ENCODE data around the gene SPN.
"Not testable (repeated sequence)": the region's sequence is repeated elsewhere in the genome, so short reads cannot be mapped to it uniquely, and the experiment has no call there.

DNA sequence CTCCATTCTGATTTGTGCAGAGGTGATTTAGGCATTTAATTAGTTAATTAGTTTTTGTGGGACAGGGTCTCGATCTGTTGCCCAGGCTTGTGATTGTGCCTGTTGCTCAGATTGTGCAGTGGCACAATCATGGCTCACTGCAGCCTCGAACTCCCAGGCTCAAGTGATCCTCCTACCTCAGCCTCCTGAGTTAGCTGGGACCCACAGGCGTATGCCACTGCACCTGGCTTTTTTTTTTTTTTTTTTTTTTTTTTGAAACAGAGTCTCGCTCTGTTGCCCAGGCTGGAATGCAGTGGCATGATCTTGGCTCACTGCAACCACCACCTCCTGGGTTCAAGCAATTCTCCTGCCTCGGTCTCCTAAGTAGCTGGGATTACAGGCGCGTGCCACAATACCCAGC is 9.2 kb upstream of the SPN start:
- not testable (repeated sequence) for TF ChIP-seq POLR2A (IDR thresholded peaks at IDR 0.05)
- TF ChIP-seq, protein P1, sequence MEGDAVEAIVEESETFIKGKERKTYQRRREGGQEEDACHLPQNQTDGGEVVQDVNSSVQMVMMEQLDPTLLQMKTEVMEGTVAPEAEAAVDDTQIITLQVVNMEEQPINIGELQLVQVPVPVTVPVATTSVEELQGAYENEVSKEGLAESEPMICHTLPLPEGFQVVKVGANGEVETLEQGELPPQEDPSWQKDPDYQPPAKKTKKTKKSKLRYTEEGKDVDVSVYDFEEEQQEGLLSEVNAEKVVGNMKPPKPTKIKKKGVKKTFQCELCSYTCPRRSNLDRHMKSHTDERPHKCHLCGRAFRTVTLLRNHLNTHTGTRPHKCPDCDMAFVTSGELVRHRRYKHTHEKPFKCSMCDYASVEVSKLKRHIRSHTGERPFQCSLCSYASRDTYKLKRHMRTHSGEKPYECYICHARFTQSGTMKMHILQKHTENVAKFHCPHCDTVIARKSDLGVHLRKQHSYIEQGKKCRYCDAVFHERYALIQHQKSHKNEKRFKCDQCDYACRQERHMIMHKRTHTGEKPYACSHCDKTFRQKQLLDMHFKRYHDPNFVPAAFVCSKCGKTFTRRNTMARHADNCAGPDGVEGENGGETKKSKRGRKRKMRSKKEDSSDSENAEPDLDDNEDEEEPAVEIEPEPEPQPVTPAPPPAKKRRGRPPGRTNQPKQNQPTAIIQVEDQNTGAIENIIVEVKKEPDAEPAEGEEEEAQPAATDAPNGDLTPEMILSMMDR (IDR thresholded peaks at IDR 0.05): not testable (repeated sequence)

All from adrenal gland (tissue), 5 donors.